ENCODE results near the gene ZNF648.
A peak's percentile ranks its signal among the peaks of the same experiment; 100 is the strongest.

The ZNF648 gene

GRCh38 chr1:182087304-182087703 lies 25.8 kb upstream of the ZNF648 start:
- no peak for TF ChIP-seq CTCF (conservative IDR thresholded peaks at IDR 0.05; ENCODE audit: low read depth, low read length)
- no peak for DNase-seq (ENCODE audit: low read depth)
- H3K4me3 ChIP-seq (ENCODE audit: low read length) = no peak overlapping the region

DNA sequence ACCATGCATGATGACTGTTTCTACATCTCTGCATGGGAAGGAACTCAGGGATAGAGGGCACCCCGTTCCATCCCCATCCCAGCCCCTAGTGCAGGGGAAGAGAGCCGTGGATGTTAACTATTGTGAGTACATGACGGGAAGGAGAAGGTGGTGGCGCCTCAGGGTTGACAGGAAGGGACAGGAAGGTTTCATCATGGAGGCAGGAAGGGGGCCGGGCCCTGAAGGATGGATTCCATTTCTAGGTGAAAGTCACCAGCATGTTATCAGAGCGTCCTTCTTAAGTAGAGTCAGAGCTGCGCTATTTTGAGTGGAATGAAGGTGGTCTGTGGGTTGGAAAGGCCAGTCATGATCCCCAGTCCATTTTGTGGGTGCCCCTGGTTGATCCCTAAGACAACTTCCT lies 25.1 kb upstream of the ZNF648 start:
- DNase-seq (ENCODE audit: low read depth) = no peak
- TF ChIP-seq CTCF (conservative IDR thresholded peaks at IDR 0.05; ENCODE audit: low read depth, low read length) = no peak
- H3K4me3 ChIP-seq (ENCODE audit: low read length) = no peak overlapping the region

GRCh38 chr1:182086136-182086535 lies 24.6 kb upstream of the ZNF648 start:
- DNase-seq (ENCODE audit: low read depth) = no peak
- H3K4me3 ChIP-seq (ENCODE audit: low read length) = no peak overlapping the region
- no peak for TF ChIP-seq CTCF (conservative IDR thresholded peaks at IDR 0.05; ENCODE audit: low read depth, low read length)

GRCh38 chr1:182085726-182086125 lies 24.2 kb upstream of the ZNF648 start:
- no peak for DNase-seq (ENCODE audit: low read depth)
- no peak for TF ChIP-seq CTCF (conservative IDR thresholded peaks at IDR 0.05; ENCODE audit: low read depth, low read length)
- no peak overlapping the region for H3K4me3 ChIP-seq (ENCODE audit: low read length)

GRCh38 chr1:182084487-182085316 lies 23.2 kb upstream of the ZNF648 start:
- DNase-seq (ENCODE audit: low read depth) = no peak
- peak; percentile 84 for TF ChIP-seq CTCF (conservative IDR thresholded peaks at IDR 0.05; ENCODE audit: low read depth, low read length)
- no peak overlapping the region for H3K4me3 ChIP-seq (ENCODE audit: low read length)

DNA sequence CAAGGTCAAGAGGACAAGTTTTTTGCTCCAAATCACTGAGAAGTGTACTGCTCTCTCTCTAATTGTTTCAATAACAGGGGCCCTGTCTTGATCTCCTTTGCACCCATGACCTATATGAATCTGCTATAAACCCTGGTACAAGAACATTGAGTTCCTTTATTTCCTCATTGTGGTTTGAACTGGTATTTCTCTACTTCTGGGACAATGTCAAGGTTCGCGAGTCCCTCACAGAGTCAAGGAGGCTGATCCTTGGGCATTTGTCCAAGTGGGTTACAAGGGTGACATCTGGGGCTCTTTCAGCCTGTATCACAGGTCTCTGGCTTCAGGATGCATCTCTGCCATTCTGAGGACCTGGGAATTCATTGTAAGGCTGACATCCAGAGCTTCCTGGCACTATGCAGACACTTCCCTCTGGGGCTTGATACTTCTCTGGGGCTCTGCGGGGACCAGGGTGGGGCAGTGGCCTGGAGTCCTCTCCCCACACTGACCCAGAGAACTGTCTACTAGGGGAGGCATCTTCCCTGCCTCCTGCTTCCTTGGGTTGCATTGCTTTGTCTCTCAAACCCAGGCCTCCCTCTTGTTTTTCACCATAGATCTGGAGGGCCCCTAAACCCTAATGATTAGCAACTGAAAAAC lies 22.5 kb upstream of the ZNF648 start:
- TF ChIP-seq CTCF (conservative IDR thresholded peaks at IDR 0.05; ENCODE audit: low read depth, low read length) = no peak
- no peak overlapping the region for H3K4me3 ChIP-seq (ENCODE audit: low read length)
- DNase-seq (ENCODE audit: low read depth) = no peak
